ENCODE data around the gene GK.
A peak's percentile ranks its signal among the peaks of the same experiment; 100 is the strongest.
"Not testable (repeated sequence)": the region's sequence is repeated elsewhere in the genome, so short reads cannot be mapped to it uniquely, and the experiment has no call there.

The GK gene

DNA sequence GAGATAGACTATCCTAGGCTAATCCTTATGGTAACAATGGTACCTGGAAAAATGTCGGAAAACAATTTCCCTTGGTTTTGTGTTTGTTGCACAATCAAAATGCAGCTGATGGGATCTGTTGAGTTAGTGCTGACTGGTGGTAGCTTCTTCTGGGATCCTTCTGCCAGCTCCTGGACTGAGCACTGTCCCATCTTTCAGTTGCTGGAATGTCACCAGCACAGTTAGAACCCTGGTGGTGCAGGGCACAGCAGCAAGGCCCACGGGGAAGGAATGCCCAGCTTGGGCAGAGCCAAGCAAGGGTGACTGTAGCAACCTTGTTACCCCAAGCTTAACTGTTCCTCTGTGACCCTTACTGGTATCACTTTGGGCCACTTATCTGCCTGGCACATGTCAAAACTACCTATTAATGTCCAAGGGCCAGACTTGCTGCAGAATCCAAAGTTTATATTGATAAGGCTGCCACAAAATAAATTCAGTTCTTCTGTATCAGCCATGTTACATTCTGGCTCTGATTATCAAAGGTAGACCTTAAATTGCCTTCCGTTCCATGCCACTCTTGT lies 53.1 kb downstream of the GK start:
- no peak for DNase-seq (ENCODE audit: low read depth, low spot score)

DNA sequence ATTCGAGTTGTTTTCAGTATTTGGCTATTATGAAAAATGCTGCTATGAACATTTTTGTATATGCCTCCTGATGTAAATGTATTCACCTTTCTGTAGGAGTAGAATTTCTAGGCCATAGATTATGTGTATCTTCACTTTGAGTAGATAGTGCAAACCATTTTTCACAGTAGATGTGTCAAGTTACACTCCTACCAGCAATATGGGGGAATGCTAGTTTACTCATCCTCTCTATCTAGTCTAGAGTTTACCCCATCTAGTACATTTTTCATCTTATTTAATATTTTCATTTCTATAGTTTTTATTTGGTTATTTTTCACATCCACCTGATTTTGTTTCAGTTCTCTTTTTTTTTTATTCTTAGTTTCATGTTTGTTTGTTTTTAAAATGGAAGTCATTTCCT lies 59.0 kb downstream of the GK start:
- no peak for DNase-seq (ENCODE audit: low read depth, low spot score)

DNA sequence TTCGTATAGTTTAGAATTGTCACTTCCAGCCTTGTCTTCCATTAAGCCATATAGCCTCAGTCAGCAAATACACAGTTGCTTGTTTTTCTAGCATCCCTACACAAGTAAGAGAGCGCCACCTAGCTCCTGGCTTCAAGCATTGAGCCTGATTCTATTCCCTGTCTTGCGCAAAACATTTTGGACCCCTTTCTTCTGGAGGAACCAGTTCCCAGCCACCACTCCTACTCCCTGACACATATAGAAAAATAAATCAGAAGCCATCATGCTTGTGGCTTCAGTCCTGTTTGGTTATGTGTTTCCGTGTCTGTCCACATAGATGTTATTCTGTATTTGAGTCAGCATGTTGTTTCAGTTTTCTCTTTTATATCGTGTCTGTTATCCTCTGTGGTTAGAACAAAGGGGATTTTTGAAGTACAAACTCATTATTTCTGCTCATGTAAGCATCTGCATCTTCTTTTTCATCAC lies 59.9 kb downstream of the GK start:
- DNase-seq (ENCODE audit: low read depth, low spot score): peak; percentile 3

GRCh38 chrX:30714138-30714537 lies 60.9 kb downstream of the GK start:
- no peak for DNase-seq (ENCODE audit: low read depth, low spot score)

GRCh38 chrX:30715976-30716375 lies 62.8 kb downstream of the GK start:
- no peak for DNase-seq (ENCODE audit: low read depth, low spot score)

DNA sequence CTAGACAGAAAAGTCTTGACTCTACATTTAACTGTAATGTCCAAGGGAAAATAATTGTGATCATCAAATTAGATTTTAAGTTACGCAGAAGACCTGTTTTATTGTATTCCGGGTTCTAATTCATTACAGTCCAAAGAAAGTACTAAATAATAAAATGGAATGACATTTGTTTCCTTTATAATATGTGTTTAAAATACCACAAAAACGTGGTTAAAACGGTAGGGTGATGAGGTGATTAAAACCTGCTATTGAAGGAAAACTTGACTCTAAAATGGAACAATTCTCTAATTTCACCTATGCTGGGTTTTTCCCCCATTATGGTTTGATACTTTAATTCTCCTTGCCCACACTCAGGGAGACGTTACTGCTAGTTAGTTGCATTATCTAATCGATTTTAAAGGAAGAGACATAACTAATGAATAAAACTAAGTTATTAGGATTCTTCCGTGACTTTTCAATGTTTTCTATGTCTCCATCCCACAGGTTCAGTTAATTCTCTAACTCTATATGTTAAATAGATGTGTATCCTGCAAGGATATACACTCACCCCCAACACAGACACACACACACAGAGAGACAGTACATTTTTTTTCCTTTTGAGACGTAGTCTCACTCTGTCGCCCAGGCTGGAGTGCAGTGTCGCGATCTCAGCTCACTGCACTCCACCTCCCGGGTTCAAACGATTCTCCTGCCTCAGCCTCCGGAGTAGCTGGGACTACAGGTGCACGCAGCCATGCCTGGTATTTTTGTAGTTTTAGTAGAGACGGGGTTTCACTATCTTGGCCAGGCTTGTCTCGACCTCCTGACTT lies 80.8 kb downstream of the GK start:
- no peak for DNase-seq (ENCODE audit: low read depth, low spot score)

- DNase-seq (ENCODE audit: low read depth, low spot score): no peak
Measured at GRCh38 chrX:30734782-30735181, 81.6 kb downstream of the GK start.

DNA sequence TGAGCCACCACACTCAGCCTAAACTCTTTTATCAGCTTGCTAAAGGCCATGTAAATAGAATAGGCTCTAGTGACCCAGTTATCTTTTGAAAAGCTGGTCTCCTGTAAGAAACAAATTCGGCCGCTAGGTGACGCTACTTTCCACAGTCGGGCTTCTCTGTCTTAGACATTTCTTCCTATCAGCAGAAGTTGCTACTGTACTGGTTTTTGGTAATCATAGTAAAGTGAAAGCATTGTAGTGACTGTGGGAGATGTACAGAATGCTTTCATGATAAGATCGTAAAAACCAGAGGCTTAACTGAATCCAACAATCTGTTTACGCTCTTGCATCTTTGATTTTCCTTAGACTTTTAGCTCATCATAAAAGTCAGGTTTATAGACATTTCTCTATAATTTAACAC lies 82.6 kb downstream of the GK start:
- peak; percentile 32 for DNase-seq (ENCODE audit: low read depth, low spot score)

- DNase-seq (ENCODE audit: low read depth, low spot score): no peak
Measured at GRCh38 chrX:30741545-30741944, 88.3 kb downstream of the GK start.

DNA sequence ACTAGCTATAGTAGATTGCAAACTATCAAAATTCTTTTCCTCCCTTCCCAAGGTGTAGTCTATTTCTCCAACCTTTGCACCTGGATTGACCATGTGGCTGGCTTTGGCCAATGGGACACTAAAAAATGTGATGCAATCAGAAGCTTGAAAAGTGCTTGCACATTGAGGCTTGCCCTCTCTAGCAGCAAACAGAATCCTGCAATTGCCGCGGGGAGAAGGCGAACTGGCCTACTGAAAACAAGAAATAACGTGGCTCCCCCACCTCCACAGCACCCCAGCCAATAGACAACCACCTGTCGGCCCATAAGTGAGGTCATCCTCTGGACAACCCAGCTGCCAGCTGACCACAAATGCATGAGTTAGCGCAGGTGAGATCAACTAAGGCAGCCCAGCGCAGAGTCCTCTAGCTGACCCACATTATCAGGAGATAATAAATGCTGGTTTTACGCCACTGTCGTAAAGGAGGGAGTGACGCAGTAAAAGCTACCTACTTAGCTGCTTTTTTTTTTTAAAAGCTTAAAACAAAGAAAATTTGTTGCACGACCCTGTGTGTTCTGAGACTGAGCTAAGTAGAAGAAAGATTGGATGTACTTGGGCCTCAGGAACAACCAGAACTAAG lies 95.2 kb downstream of the GK start:
- DNase-seq (ENCODE audit: low read depth, low spot score): no peak

GRCh38 chrX:30751497-30751896 lies 98.3 kb downstream of the GK start:
- no peak for DNase-seq (ENCODE audit: low read depth, low spot score)

DNA sequence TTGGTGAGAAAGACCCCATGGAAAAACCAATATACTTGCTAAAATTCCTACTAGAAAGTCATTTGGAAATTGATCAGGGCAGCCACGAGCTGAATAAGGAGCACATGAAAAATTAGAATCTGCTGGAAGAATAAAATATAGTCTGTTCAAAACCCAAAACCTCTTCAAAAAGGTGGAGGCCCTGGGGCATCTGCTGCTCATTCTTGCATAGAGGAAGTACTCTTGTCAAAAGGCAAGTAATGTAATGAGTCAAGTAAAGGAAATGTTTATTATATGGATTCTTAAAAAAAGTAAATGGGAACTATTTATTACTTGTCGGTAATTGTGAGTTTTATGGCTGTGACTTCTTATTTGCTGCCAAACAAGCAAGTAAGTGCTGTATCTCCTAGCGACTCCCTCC lies 109.5 kb downstream of the GK start:
- no peak for DNase-seq (ENCODE audit: low read depth, low spot score)

- DNase-seq (ENCODE audit: low read depth, low spot score): not testable (repeated sequence)
Measured at GRCh38 chrX:30773764-30774163, 120.5 kb downstream of the GK start.

DNA sequence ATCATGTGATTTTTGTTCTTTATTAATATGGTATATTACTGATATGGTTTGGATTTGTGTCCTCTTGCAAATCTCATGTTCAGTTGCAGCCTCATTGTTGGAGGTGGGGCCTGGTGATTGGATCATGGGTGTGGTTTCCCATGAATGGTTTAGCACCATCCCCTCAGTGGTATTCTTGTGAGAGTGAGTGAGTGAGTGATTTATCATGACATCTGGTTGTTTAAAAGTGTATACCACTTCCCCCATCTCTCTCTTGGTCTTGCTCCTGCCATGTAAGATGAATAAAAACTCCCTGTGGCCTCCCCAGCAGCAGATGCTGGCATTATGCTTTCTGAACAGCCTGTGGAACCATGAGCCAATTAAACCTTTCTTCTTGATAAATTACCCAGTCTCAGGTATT lies 124.4 kb downstream of the GK start:
- no peak for DNase-seq (ENCODE audit: low read depth, low spot score)

DNA sequence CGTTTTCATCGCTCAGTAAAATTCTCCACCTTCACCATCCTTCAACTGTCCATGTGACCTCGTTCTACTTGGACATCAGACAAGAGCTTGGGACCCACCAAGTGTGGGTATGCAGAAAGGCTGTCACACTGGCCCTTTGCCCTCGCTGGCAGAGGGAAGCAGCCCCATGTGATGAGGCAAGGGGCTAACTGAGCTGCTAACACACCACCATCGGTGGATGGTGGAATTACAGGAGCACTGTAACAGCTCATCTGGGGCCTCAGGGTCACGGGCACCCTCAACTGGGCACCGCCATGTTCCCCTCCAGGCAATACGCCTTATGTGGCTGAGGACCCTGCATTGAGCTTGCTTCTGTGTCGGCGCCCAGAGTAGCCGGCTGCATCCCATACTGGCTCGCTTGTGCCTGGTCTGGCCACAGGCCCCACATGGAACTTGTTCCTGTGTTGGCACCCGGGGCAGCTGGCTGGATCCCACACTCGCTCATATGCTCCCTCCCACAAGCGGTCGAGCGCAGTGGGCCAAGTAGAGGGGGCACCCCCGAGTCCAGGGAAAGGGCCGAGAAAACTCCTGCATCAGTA lies 126.3 kb downstream of the GK start:
- DNase-seq (ENCODE audit: low read depth, low spot score): no peak

Data from smooth muscle cell of the brain vasculature (primary cell).